HCT116 (cell line): Measurements from ENCODE around the gene LTV1. TPM values are rescaled to one million over a fixed set of nuclear protein-coding genes. Genes with fewer than 3 reads are reported as not detected.

Source experiments
- ATAC-seq: fragments of 200-7000 bp; cut with Tn5 transposase; 2 replicates; pipeline ENCODE4 v1.9.1; 2020; ENCODE audit warnings: mild to moderate bottlenecking, moderate library complexity
- BruUV-seq: library from RNA; stranded (reverse); fragments of 400-500 nt; replicated peaks from 2 replicates; lab custom pipeline; 2021; lab: Mats Ljungman, UMichigan
- CTCF ChIA-PET: fragments of 300-600 bp; sonication (Branson Sonifier 250); formaldehyde crosslinking; loops from one replicate; lab custom pipeline; 2021; ENCODE audit warnings: antibody characterized with exemption; lab: Charles Lee
- POLR2A ChIA-PET: fragments of 300-600, 350-600 bp; sonication (Branson Sonifier 250); formaldehyde crosslinking; loops from one replicate; lab custom pipeline; 2021; ENCODE audit warnings: antibody characterized with exemption; lab: Charles Lee
- RAD21 ChIA-PET, 2 experiments: fragments of 300-600 bp; sonication (Branson Sonifier 250); formaldehyde crosslinking; loops; one replicate each; lab custom pipeline; 2023; ENCODE audit warnings: low total read pairs in 2 of 2; ENCODE audit not compliant: uncharacterized antibody in 2 of 2, unreplicated experiment in 2 of 2, low non-redundant PET in 1 of 2; lab: Charles Lee
- DNase-seq: peaks from one replicate; pipeline ENCODE4 v3.0.0-alpha.2; 2010; ENCODE audit warnings: low read depth, low spot score
- H2AFZ ChIP-seq: fragments of 200-600 bp; shearing (Covaris generic), sonication (generic); 2 replicates; pipeline ENCODE4 v1.6.1; 2017; ENCODE audit warnings: low read depth, mixed run types, mixed read lengths, antibody characterized with exemption, low read length; ENCODE audit not compliant: poor library complexity, severe bottlenecking
- H3K27ac ChIP-seq: 2 replicates; pipeline ENCODE4 v1.5.1; 2012; ENCODE audit warnings: low read depth, low read length
- H3K27me3 ChIP-seq: fragments of 200-600 bp; sonication (generic); 2 replicates; pipeline ENCODE4 v1.6.1; 2016; ENCODE audit warnings: mixed run types, low read length, mixed read lengths; ENCODE audit not compliant: insufficient read depth
- H3K36me3 ChIP-seq, 2 experiments: fragments of 200-500 bp in 1 of 2; fragments of 200-600 bp in 1 of 2; sonication (Bioruptor generic) in 1 of 2; sonication (generic) in 1 of 2; 2 replicates each; pipeline versions ENCODE4 v1.5.1 to v1.6.1; 2014 to 2016; ENCODE audit warnings: low read length in 2 of 2, inconsistent platforms in 1 of 2, mixed read lengths in 1 of 2, mixed run types in 1 of 2; ENCODE audit not compliant: insufficient read depth in 2 of 2, control insufficient read depth in 1 of 2
- H3K4me1 ChIP-seq, 2 experiments: fragments of 200-600 bp in 1 of 2; sonication (generic) in 1 of 2; 2 replicates each; pipeline versions ENCODE4 v1.5.1 to v1.6.1; 2012 to 2017; ENCODE audit warnings: low read length in 2 of 2, inconsistent platforms in 1 of 2, mild to moderate bottlenecking in 1 of 2, mixed read lengths in 1 of 2, mixed run types in 1 of 2, moderate library complexity in 1 of 2; ENCODE audit not compliant: insufficient read depth in 2 of 2, control insufficient read depth in 1 of 2
- H3K4me2 ChIP-seq: fragments of 200-600 bp; sonication (generic); 2 replicates; pipeline ENCODE4 v1.6.1; 2017; ENCODE audit warnings: mixed run types, low read length, mixed read lengths
- H3K4me3 ChIP-seq, 2 experiments: fragments of 200-600 bp in 1 of 2; sonication (generic) in 1 of 2; replicated peaks in 1 of 2; 2 replicates each; pipeline ENCODE4 v1.5.1; 2011 to 2016; ENCODE audit warnings: low read length in 2 of 2, control low read depth in 1 of 2, low read depth in 1 of 2, mild to moderate bottlenecking in 1 of 2, mixed read lengths in 1 of 2, mixed run types in 1 of 2
- H3K79me2 ChIP-seq: fragments of 200-600 bp; sonication (generic); 2 replicates; pipeline ENCODE4 v1.6.1; 2017; ENCODE audit warnings: mild to moderate bottlenecking, mixed run types, low read length, moderate library complexity, mixed read lengths; ENCODE audit not compliant: insufficient read depth
- H3K9ac ChIP-seq: fragments of 200-600 bp; sonication (generic); 2 replicates; pipeline ENCODE4 v1.6.1; 2016; ENCODE audit warnings: low read length, mixed read lengths
- H3K9me2 ChIP-seq: fragments of 200-600 bp; sonication (generic), shearing (Covaris generic); 2 replicates; pipeline ENCODE4 v1.6.1; 2017; ENCODE audit warnings: mixed run types, mild to moderate bottlenecking, moderate library complexity; ENCODE audit not compliant: insufficient read depth
- H3K9me3 ChIP-seq, 2 experiments: fragments of 200-500 bp in 1 of 2; fragments of 200-600 bp in 1 of 2; sonication (Bioruptor generic) in 1 of 2; sonication (generic) in 1 of 2; 2 replicates each; pipeline ENCODE4 v1.6.1; 2014 to 2017; ENCODE audit warnings: low read length in 2 of 2, mixed read lengths in 2 of 2, inconsistent platforms in 1 of 2, low read depth in 1 of 2, mild to moderate bottlenecking in 1 of 2, mixed run types in 1 of 2, moderate library complexity in 1 of 2; ENCODE audit not compliant: control insufficient read depth in 1 of 2, insufficient read depth in 1 of 2
- H4K20me1 ChIP-seq: fragments of 200-600 bp; sonication (generic), shearing (Covaris generic); 2 replicates; pipeline ENCODE4 v1.6.1; 2017; ENCODE audit warnings: mixed run types, mild to moderate bottlenecking, moderate library complexity; ENCODE audit not compliant: insufficient read depth
- CBX3 ChIP-seq: IDR thresholded peaks from 2 replicates; pipeline ENCODE4 v1.6.1; 2012; ENCODE audit warnings: low read depth
- CTCF ChIP-seq, 3 experiments: fragments of 200-600 bp in 1 of 3; sonication (generic) in 1 of 3; IDR thresholded peaks in 2 of 3; conservative IDR thresholded peaks in 1 of 3; 2 replicates each; pipeline ENCODE4 v1.5.1; 2012 to 2017; ENCODE audit warnings: low read depth in 2 of 3, low read length in 2 of 3, antibody characterized with exemption in 1 of 3, borderline replicate concordance in 1 of 3, control low read depth in 1 of 3, mild to moderate bottlenecking in 1 of 3, mixed read lengths in 1 of 3, mixed run types in 1 of 3, moderate library complexity in 1 of 3; ENCODE audit not compliant: insufficient read depth in 1 of 3
- EGR1 ChIP-seq: IDR thresholded peaks from 2 replicates; pipeline ENCODE4 v1.6.1; 2012; ENCODE audit warnings: low read depth
- ELF1 ChIP-seq: IDR thresholded peaks from 2 replicates; pipeline ENCODE4 v1.6.1; 2012; ENCODE audit warnings: low read depth, borderline replicate concordance
- EZH2 ChIP-seq: fragments of 200-600 bp; sonication (generic); IDR thresholded peaks from 2 replicates; pipeline ENCODE4 v1.6.1; 2017; ENCODE audit warnings: antibody characterized with exemption, mixed run types
- EZH2phosphoT487 ChIP-seq: fragments of 200-600 bp; IDR thresholded peaks from 2 replicates; pipeline ENCODE4 v1.6.1; 2018; ENCODE audit warnings: antibody characterized with exemption, borderline replicate concordance
- FOSL1 ChIP-seq: IDR thresholded peaks from 2 replicates; pipeline ENCODE4 v1.6.1; 2012; ENCODE audit warnings: low read depth
- JUND ChIP-seq: IDR thresholded peaks from 2 replicates; pipeline ENCODE4 v1.6.1; 2012
- MAX ChIP-seq: IDR thresholded peaks from 2 replicates; pipeline ENCODE4 v1.6.1; 2012
- POLR2A ChIP-seq: IDR thresholded peaks from 2 replicates; pipeline ENCODE4 v1.7.0; 2011; ENCODE audit warnings: borderline replicate concordance; ENCODE audit not compliant: insufficient read depth, insufficient read length; ENCODE audit errors: extremely low read depth
- POLR2AphosphoS5 ChIP-seq: IDR thresholded peaks from 2 replicates; pipeline ENCODE4 v1.6.1; 2011; ENCODE audit warnings: mild to moderate bottlenecking, low read depth, low read length, moderate library complexity
- RAD21 ChIP-seq: IDR thresholded peaks from 2 replicates; pipeline ENCODE4 v1.6.1; 2012; ENCODE audit warnings: low read depth, mild to moderate bottlenecking
- REST ChIP-seq: IDR thresholded peaks from 2 replicates; pipeline ENCODE4 v1.6.1; 2012; ENCODE audit warnings: low read depth
- SIN3A ChIP-seq: IDR thresholded peaks from 2 replicates; pipeline ENCODE4 v1.6.1; 2012; ENCODE audit warnings: low read depth
- SP1 ChIP-seq: IDR thresholded peaks from 2 replicates; pipeline ENCODE4 v1.6.1; 2012; ENCODE audit warnings: low read depth
- SRF ChIP-seq: IDR thresholded peaks from 2 replicates; pipeline ENCODE4 v1.6.1; 2012; ENCODE audit warnings: low read depth
- TCF7L2 ChIP-seq: IDR thresholded peaks from 2 replicates; pipeline ENCODE4 v1.7.0; 2011; ENCODE audit warnings: borderline replicate concordance, inconsistent platforms; ENCODE audit not compliant: insufficient read depth, insufficient read length; ENCODE audit errors: extremely low read depth
- YY1 ChIP-seq: IDR thresholded peaks from 2 replicates; pipeline ENCODE4 v1.6.1; 2011; ENCODE audit warnings: low read length, low read depth, moderate library complexity, mild to moderate bottlenecking; ENCODE audit not compliant: insufficient replicate concordance; ENCODE audit errors: extremely low read depth
- ZBTB33 ChIP-seq: IDR thresholded peaks from 2 replicates; pipeline ENCODE4 v1.6.1; 2011; ENCODE audit warnings: mild to moderate bottlenecking, low read length, moderate library complexity; ENCODE audit not compliant: insufficient replicate concordance; ENCODE audit errors: extremely low read depth
- ZFX ChIP-seq: fragments of 450-650 bp; IDR thresholded peaks from 2 replicates; pipeline ENCODE4 v1.6.1; 2017
- intact Hi-C: fragments of 100-400 bp; cut with micrococcal nuclease; formaldehyde crosslinking; loops from 2 replicates; pipeline ENCODE4 v1.10.0; 2022
- total RNA-seq: library from RNA; stranded (reverse); gene quantifications from one replicate; pipeline ENCODE4 v1.2.1, GENCODE V29; 2021; ENCODE audit not compliant: unreplicated experiment

LTV1 gene
- total RNA-seq, 1 experiment from 2014 or later = 40.3 TPM

GRCh38 chr6:143867236-143867635 lies 24.1 kb downstream of the LTV1 start:
- intact Hi-C loops = no loop called here
- DNase-seq (no peak), ATAC-seq (no peak)
- Histone ChIP-seq H3K4me3 (no peak overlapping the region), H3K9me2 (no peaks in the 10 kb centered on the region), H3K27me3 (no peaks in the 10 kb centered on the region), H4K20me1 (0 out of 2 replicates have a peak, but pooled peaks cover 7% of the 10 kb centered on the region), H3K4me2 (no peak overlapping the region), H3K79me2 (no peaks in the 10 kb centered on the region), H3K36me3 (peaks cover 4 to 10% of the 10 kb centered on the region in 2 experiments; a peak in 3 of 4 replicates), H3K9me3 (no peaks in the 10 kb centered on the region), H3K4me1 (no peaks in the 10 kb centered on the region), H3K9ac (no peak overlapping the region), H2AFZ (no peak overlapping the region), H3K27ac (no peak overlapping the region)
- CTCF ChIA-PET = no interaction called here
- no peak for TF ChIP-seq SIN3A
- no peak for TF ChIP-seq ZBTB33
- TF ChIP-seq MAX = no peak
- no peak for TF ChIP-seq YY1
- no peak for TF ChIP-seq EZH2
- no peak for TF ChIP-seq POLR2AphosphoS5
- no peak for TF ChIP-seq RAD21
- no peak for TF ChIP-seq SRF
- no peak for TF ChIP-seq SP1
- no peak for TF ChIP-seq CTCF (IDR thresholded peaks at IDR 0.05 in 2 of 3, conservative IDR thresholded peaks at IDR 0.05 in 1 of 3; ENCODE audit: borderline replicate concordance in 1 of 3, insufficient read depth in 1 of 3, low read depth in 2 of 3, low read length in 2 of 3)
- TF ChIP-seq EGR1 = no peak
- TF ChIP-seq ZFX = no peak
- TF ChIP-seq JUND = no peak
- TF ChIP-seq ELF1 = no peak
- TF ChIP-seq EZH2phosphoT487 = no peak
- TF ChIP-seq TCF7L2 = no peak
- TF ChIP-seq FOSL1 = no peak
- TF ChIP-seq CBX3 = no peak
- TF ChIP-seq REST = no peak
- no peak for TF ChIP-seq POLR2A
- POLR2A ChIA-PET = no interaction called here
- no TSS peak for BruUV-seq
- RAD21 ChIA-PET = no interaction called here
